ENCODE results near the gene IFT57.

The IFT57 gene

DNA sequence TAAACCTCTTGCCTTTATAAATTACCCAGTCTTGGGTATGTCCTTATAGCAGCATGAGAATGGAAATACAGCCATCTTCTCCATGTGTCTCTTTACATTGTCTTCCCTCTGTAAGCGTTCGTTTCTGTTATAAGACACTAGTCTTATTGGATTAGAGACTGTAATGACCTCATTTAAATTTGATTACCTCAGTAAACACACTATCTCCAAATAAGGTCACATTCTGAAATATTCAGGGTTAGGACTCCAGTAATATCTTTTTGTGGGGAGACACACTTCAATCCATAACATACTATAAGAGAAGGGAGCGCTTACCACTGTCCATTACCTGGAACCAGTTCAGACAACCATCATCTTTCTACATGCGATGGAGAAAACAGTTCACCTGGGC, 97.1 kb downstream of the IFT57 start:
- Histone ChIP-seq H3K4me3 (ENCODE audit: low read depth in 1 of 2, low read length in 2 of 2) (no peak overlapping the region), H3K27ac (ENCODE audit: low read length) (no peak overlapping the region)

DNA sequence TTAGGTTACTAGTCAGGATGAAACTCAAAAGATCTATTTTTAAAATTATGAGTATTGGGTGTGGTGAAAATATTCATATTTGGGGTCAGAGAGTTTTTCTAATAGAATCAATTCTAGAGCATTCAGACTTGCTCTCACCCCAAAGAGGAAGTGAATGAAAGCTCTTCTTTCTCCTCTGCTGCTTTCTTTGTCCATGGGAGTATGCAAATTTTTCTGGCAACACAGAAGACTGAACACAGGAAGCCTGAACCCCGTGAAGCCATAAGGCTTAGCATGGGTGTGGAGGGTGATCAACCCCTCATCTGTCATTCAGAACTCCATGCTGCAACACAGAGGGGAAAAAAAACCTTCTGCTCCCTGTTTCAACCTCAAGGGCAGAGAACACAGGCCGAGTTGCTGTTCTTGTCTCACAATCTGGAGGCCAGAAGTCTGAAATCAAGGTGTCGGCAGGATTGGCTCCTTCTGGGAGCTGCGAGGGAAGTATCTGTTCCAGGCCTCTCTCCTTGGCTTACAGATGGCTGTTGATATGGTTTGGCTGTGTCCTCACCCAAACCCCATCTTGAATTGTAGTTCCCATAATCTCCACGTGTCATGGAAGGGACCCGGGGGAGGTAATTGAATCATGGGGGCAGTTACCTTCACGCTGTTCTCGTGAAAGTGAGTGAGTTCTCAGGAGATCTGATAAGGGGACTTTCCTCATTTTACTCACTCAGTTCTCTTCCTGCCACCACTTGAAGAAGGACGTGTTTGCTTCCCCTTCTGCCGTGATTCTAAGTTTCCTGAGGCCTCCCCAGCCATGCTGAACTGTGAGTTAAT, 97.7 kb downstream of the IFT57 start:
- Histone ChIP-seq H3K27me3 (ENCODE audit: low read depth, low read length) (no peaks in the 10 kb centered on the region), H3K36me3 (ENCODE audit: control insufficient read depth in 1 of 2, insufficient read depth in 2 of 2, low read length in 2 of 2) (no peaks in the 10 kb centered on the region), H3K4me3 (ENCODE audit: low read depth in 1 of 2, low read length in 2 of 2) (no peak overlapping the region), H3K4me1 (ENCODE audit: control insufficient read depth in 1 of 2, insufficient read depth in 2 of 2, low read length in 2 of 2) (peaks cover 0 to 4% of the 10 kb centered on the region in 2 donors), H3K9me3 (ENCODE audit: control insufficient read depth in 1 of 2, low read length in 2 of 2) (peaks cover 0 to 1% of the 10 kb centered on the region in 2 donors), H3K27ac (ENCODE audit: low read length) (no peak overlapping the region)

More for the DNA sequence above, 97.1 kb downstream of the IFT57 start:
- H3K9me3 ChIP-seq (ENCODE audit: control insufficient read depth in 1 of 2, low read length in 2 of 2) = no peaks in the 10 kb centered on the region
- H3K27me3 ChIP-seq (ENCODE audit: low read depth, low read length) = no peaks in the 10 kb centered on the region
- no peaks in the 10 kb centered on the region for H3K36me3 ChIP-seq (ENCODE audit: control insufficient read depth in 1 of 2, insufficient read depth in 2 of 2, low read length in 2 of 2)
- H3K4me1 ChIP-seq (ENCODE audit: control insufficient read depth in 1 of 2, insufficient read depth in 2 of 2, low read length in 2 of 2) = peaks cover 0 to 4% of the 10 kb centered on the region in 2 donors

DNA sequence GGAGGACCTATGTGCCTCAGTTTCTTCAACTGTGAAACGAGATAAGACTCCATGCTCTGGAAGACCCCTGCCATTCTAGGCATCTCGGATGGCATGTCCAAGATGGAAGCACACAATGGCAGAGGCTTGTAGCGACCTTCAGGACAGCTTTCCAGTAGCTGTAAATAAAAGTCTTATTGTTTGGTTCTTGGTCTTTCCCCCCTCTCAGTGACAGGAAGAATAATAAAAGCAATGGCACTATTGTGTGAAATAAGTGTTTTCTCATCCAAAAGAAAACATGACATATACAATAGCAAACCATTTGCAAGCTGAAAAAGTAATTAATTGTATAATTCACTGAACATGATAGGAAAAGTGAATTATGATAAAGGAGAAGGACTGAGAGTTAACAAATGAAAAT, 98.9 kb downstream of the IFT57 start:
- Histone ChIP-seq H3K4me1 (ENCODE audit: control insufficient read depth in 1 of 2, insufficient read depth in 2 of 2, low read length in 2 of 2) (peaks cover 0 to 4% of the 10 kb centered on the region in 2 donors), H3K9me3 (ENCODE audit: control insufficient read depth in 1 of 2, low read length in 2 of 2) (peaks cover 0 to 3% of the 10 kb centered on the region in 2 donors), H3K27ac (ENCODE audit: low read length) (no peak overlapping the region), H3K27me3 (ENCODE audit: low read depth, low read length) (no peaks in the 10 kb centered on the region), H3K36me3 (ENCODE audit: control insufficient read depth in 1 of 2, insufficient read depth in 2 of 2, low read length in 2 of 2) (no peaks in the 10 kb centered on the region), H3K4me3 (ENCODE audit: low read depth in 1 of 2, low read length in 2 of 2) (no peak overlapping the region)

DNA sequence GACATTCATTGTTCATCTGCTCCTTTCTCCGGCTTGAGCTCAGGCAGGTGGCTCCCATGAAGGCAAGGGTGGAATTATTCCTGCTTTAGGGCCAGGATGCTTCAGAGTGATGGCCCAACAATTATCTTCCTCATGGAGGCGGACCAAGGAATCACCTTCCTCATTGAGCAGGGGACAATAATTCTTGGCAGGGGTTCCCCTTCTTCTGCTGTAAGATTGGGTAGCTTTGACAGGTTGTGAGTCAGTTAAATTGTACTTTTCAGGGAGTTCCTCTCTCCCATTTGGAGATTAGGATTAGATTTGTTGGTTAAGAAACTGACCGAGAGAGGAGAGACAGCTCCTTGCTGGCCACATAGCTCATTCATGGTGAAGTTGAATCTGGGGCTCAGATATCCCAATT, 99.9 kb downstream of the IFT57 start:
- H3K36me3 ChIP-seq (ENCODE audit: control insufficient read depth in 1 of 2, insufficient read depth in 2 of 2, low read length in 2 of 2) = no peaks in the 10 kb centered on the region
- H3K4me3 ChIP-seq (ENCODE audit: low read depth in 1 of 2, low read length in 2 of 2) = no peak overlapping the region
- H3K4me1 ChIP-seq (ENCODE audit: control insufficient read depth in 1 of 2, insufficient read depth in 2 of 2, low read length in 2 of 2) = peaks cover 0 to 4% of the 10 kb centered on the region in 2 donors
- peaks cover 0 to 3% of the 10 kb centered on the region in 2 donors for H3K9me3 ChIP-seq (ENCODE audit: control insufficient read depth in 1 of 2, low read length in 2 of 2)
- no peak overlapping the region for H3K27ac ChIP-seq (ENCODE audit: low read length)
- no peaks in the 10 kb centered on the region for H3K27me3 ChIP-seq (ENCODE audit: low read depth, low read length)

DNA sequence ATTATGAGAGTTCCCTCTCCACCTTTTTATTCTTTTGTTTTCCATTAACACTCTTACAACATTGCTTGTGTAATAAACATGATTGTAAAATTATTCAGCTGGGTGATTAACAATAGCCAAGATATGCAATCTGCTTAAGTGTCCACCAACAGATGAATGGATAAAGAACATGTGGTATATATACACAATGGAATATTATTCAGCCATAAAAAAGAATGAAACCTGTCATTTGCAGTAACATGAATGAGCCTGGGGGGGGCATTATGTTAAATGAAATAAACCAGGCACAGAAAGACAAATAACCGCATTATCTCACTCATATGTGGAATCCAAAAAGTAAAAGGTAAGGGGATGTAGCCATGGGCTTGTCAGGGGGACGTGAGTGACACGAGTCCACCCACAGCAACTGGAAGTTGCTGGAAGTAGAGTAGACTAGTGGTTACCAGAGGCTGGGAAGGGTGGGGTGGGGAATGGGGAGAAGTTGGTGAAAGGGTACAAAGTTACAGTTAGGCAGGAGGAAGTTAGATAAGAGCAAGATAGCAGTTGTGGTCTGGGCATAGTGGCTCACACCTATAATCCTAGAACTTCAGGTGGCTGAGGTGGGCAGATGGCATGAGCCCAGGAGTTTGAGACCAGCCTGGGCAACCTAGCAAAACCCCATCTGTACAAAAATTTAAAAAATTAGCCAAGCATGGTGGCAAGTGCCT, 102.7 kb downstream of the IFT57 start:
- no peaks in the 10 kb centered on the region for H3K36me3 ChIP-seq (ENCODE audit: control insufficient read depth in 1 of 2, insufficient read depth in 2 of 2, low read length in 2 of 2)
- H3K27me3 ChIP-seq (ENCODE audit: low read depth, low read length) = no peaks in the 10 kb centered on the region
- H3K4me3 ChIP-seq (ENCODE audit: low read depth in 1 of 2, low read length in 2 of 2) = no peak overlapping the region
- H3K4me1 ChIP-seq (ENCODE audit: control insufficient read depth in 1 of 2, insufficient read depth in 2 of 2, low read length in 2 of 2) = peaks cover 0 to 3% of the 10 kb centered on the region in 2 donors
- H3K27ac ChIP-seq (ENCODE audit: low read length) = no peak overlapping the region
- H3K9me3 ChIP-seq (ENCODE audit: control insufficient read depth in 1 of 2, low read length in 2 of 2) = peaks cover 0 to 3% of the 10 kb centered on the region in 2 donors

DNA sequence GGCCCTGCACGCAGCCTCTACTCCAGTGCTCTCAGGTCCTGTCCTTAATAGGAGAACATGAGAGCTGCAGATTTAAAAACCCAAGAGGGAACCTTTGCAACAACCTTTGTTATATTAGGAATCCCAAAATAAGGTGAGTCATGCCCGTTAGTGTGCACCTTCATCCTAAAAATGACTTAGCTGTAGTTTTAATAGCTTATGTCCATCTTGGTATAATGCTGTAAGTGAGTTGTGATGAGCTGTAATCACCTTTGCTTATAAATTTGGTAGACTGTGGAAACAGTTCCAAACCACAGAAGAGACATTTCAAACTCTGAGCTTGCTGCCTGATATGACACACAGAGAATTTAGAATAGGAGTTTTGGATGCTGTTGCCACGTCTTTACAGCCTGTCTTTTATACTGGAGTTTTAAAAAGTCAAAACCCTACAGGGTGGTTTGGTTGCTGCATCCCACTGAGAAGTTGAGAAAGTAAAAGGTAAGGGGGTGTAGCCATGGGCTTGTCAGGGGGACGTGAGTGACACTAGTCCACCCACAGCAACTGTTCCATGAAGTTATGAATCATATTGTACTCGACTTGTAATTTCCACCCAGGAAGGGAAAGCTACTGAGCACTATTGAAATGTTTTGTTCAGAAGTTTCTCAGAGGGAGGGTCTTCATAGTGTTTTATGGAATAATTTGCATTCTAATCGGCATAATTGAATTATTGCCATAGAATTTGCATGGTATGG, 104.0 kb downstream of the IFT57 start:
- no peaks in the 10 kb centered on the region for H3K4me1 ChIP-seq (ENCODE audit: control insufficient read depth in 1 of 2, insufficient read depth in 2 of 2, low read length in 2 of 2)
- H3K36me3 ChIP-seq (ENCODE audit: control insufficient read depth in 1 of 2, insufficient read depth in 2 of 2, low read length in 2 of 2) = no peaks in the 10 kb centered on the region
- H3K4me3 ChIP-seq (ENCODE audit: low read depth in 1 of 2, low read length in 2 of 2) = no peak overlapping the region
- peaks cover 0 to 3% of the 10 kb centered on the region in 2 donors for H3K9me3 ChIP-seq (ENCODE audit: control insufficient read depth in 1 of 2, low read length in 2 of 2)
- H3K27ac ChIP-seq (ENCODE audit: low read length) = no peak overlapping the region
- H3K27me3 ChIP-seq (ENCODE audit: low read depth, low read length) = no peaks in the 10 kb centered on the region

DNA sequence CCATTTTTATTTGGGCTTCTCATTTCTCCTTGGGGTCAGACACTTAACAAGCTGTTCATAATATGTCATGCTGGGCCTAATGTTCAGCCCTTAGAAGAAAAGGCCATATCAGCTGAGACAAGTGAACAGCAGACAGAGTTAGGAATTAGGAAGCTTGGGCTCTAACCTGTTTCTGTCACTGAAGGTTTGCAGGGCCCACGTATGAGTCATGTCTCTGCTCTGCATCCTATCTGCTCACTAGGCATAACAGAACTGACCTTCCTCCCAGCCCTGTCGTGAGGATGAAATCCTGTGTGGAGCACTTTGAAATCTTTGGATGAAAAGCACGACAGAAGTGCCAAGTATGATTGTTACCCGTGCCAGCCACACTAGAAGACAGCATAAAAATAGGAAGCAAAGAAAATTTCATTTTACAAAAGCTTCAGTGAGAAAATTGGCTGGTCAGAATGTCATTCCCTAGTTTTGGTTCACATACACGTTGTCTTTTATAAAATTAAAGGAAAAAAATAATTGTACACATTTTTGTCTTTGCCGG, 104.9 kb downstream of the IFT57 start:
- H3K4me1 ChIP-seq (ENCODE audit: control insufficient read depth in 1 of 2, insufficient read depth in 2 of 2, low read length in 2 of 2) = no peaks in the 10 kb centered on the region
- H3K27ac ChIP-seq (ENCODE audit: low read length) = no peak overlapping the region
- H3K4me3 ChIP-seq (ENCODE audit: low read depth in 1 of 2, low read length in 2 of 2) = no peak overlapping the region
- H3K9me3 ChIP-seq (ENCODE audit: control insufficient read depth in 1 of 2, low read length in 2 of 2) = peaks cover 0 to 3% of the 10 kb centered on the region in 2 donors
- H3K36me3 ChIP-seq (ENCODE audit: control insufficient read depth in 1 of 2, insufficient read depth in 2 of 2, low read length in 2 of 2) = no peaks in the 10 kb centered on the region
- H3K27me3 ChIP-seq (ENCODE audit: low read depth, low read length) = no peaks in the 10 kb centered on the region

DNA sequence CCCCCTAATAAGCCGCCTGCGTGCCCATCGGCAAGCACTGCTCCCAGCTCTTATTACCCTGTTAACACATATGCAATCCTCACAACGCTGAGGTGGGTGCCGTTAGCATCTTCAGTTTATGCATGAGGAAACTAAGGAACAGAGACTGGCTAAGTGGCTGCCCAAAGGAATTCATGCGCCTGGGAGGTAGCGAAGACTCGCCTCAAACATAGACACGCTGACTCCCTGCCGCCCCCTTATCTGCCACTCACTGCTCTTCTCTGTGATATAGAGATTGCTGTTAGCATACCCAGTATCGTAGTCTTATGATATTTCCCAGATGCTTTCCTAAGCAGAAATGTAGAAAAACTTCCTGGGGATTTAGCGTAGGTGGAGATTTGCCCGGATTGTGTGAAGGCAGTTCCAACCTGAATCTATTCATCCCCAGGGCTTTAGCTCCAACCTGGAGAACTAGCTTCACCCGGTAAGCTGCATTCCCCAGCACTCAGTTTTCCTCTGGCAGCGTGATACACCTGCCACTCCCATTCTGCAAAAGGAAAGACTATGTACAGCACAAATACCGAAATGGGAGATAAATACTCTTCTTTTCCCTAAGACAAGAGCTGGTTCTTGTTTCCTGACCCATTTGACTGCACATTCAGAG, 107.7 kb downstream of the IFT57 start:
- H3K36me3 ChIP-seq (ENCODE audit: control insufficient read depth in 1 of 2, insufficient read depth in 2 of 2, low read length in 2 of 2) = no peaks in the 10 kb centered on the region
- H3K27ac ChIP-seq (ENCODE audit: low read length) = no peak overlapping the region
- no peaks in the 10 kb centered on the region for H3K4me1 ChIP-seq (ENCODE audit: control insufficient read depth in 1 of 2, insufficient read depth in 2 of 2, low read length in 2 of 2)
- H3K27me3 ChIP-seq (ENCODE audit: low read depth, low read length) = no peaks in the 10 kb centered on the region
- peaks cover 0 to 1% of the 10 kb centered on the region in 2 donors for H3K9me3 ChIP-seq (ENCODE audit: control insufficient read depth in 1 of 2, low read length in 2 of 2)
- no peak overlapping the region for H3K4me3 ChIP-seq (ENCODE audit: low read depth in 1 of 2, low read length in 2 of 2)

DNA sequence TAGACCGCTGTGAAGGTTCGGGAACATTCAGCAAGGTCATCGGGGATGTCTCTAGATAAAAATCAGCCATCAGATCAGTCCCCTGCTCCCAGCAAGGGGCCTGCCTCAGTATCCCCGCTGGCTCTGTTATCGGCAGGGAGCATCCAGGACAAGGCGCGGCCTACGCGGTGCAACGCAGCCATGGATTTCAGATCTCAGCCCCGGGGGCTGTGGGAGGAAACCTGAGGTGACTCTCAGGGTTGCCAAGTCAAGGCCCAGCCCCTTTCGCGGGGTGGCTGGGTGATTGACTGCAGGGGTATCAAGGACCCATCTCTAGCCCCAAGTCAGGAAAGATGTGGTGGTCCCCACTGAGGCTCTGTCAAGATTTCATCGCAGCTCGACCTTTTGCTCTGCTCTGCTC, 108.2 kb downstream of the IFT57 start:
- no peak overlapping the region for H3K27ac ChIP-seq (ENCODE audit: low read length)
- no peaks in the 10 kb centered on the region for H3K36me3 ChIP-seq (ENCODE audit: control insufficient read depth in 1 of 2, insufficient read depth in 2 of 2, low read length in 2 of 2)
- no peaks in the 10 kb centered on the region for H3K9me3 ChIP-seq (ENCODE audit: control insufficient read depth in 1 of 2, low read length in 2 of 2)
- no peak overlapping the region for H3K4me3 ChIP-seq (ENCODE audit: low read depth in 1 of 2, low read length in 2 of 2)
- no peaks in the 10 kb centered on the region for H3K4me1 ChIP-seq (ENCODE audit: control insufficient read depth in 1 of 2, insufficient read depth in 2 of 2, low read length in 2 of 2)
- no peaks in the 10 kb centered on the region for H3K27me3 ChIP-seq (ENCODE audit: low read depth, low read length)

DNA sequence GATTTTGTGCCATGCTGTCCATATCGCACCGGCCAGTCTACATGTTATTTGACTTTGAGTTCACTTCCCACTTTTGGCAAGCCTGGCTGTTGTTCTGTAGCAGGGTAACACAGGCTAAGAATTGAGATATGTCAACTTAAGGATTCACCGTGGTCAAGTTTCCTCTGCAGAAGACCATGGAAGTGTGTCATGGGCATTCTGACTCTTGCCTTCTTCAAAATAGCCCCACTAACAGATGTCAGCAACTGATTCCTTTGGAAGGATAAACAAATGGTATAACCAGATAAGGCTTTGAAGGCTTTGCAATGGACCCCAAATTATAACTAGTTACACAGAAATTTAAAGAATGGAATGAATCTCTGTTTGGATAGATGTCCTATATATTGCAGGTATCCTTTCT, 111.3 kb downstream of the IFT57 start:
- H3K9me3 ChIP-seq (ENCODE audit: control insufficient read depth in 1 of 2, low read length in 2 of 2) = no peaks in the 10 kb centered on the region
- no peaks in the 10 kb centered on the region for H3K27me3 ChIP-seq (ENCODE audit: low read depth, low read length)
- H3K36me3 ChIP-seq (ENCODE audit: control insufficient read depth in 1 of 2, insufficient read depth in 2 of 2, low read length in 2 of 2) = no peaks in the 10 kb centered on the region
- no peak overlapping the region for H3K4me3 ChIP-seq (ENCODE audit: low read depth in 1 of 2, low read length in 2 of 2)
- H3K4me1 ChIP-seq (ENCODE audit: control insufficient read depth in 1 of 2, insufficient read depth in 2 of 2, low read length in 2 of 2) = no peaks in the 10 kb centered on the region
- no peak overlapping the region for H3K27ac ChIP-seq (ENCODE audit: low read length)

Measured in muscle layer of duodenum (tissue), 2 donors.